HG03045 (cell line): ENCODE measurements around the gene CXorf51A.
"Not testable (repeated sequence)": the region's sequence is repeated elsewhere in the genome, so short reads cannot be mapped to it uniquely, and the experiment has no call there.

Source experiments
- ATAC-seq: cut with Tn5 transposase; IDR thresholded peaks from one replicate; pipeline ENCODE4 v1.9.1; 2021; ENCODE audit warnings: mild to moderate bottlenecking, moderate library complexity; ENCODE audit not compliant: unreplicated experiment

The CXorf51A gene

DNA sequence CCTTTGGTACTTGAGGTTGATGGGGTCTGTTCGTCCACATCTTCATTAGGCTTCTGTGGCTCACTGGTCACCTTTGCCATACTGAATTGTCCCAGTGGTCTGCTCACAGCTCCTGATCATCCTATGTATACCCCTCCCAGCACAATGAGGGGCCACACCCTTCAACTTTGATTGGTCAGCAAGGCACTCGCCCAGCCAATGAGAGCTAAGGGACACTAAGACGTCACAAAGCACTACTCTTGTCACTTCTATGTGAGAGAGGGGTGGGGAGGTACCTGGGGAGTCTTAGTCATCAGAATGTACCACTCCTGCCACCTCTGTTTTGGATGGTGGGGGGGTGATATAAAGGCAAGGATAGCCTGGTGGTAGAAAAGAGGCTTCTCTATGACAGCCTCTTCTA, at the start of gene CXorf51A:
CXorf51A (minus strand) TSS at position 101 of the 400 bp plus-strand sequence; CDS start at position 80, 21 bp downstream.
- ATAC-seq: not testable (repeated sequence)

- ATAC-seq: no peak
These were observed 49.0 kb upstream of the CXorf51A start for GRCh38 chrX:146863566-146863965.

- ATAC-seq: no peak
These were observed 39.7 kb upstream of the CXorf51A start for GRCh38 chrX:146854281-146854680.

- ATAC-seq: no peak
These were observed 17.4 kb upstream of the CXorf51A start for GRCh38 chrX:146831994-146832393.

GRCh38 chrX:146809471-146809870, 5.1 kb downstream of the CXorf51A start, which contains the start of gene CXorf51B:
Gene CXorf51B (plus strand): TSS chrX:146809771. CDS start chrX:146809792, 21 bp downstream.
- ATAC-seq: not testable (repeated sequence)
